PC-9 (cell line): ENCODE measurements around the gene TCAP. TPM values are rescaled to one million over a fixed set of nuclear protein-coding genes. Genes with fewer than 3 reads are reported as not detected.
A peak's percentile ranks its signal among the peaks of the same experiment; 100 is the strongest.

Source experiments
- BruUV-seq: library from RNA; stranded (reverse); fragments of 400-500 nt; replicated peaks from 2 replicates; lab custom pipeline; 2021; lab: Mats Ljungman, UMichigan
- CTCF ChIA-PET: fragments of 300-600 bp; sonication (Branson Sonifier 250); formaldehyde crosslinking; loops from one replicate; lab custom pipeline; 2022; ENCODE audit warnings: antibody characterized with exemption; lab: Charles Lee
- POLR2A ChIA-PET: fragments of 300-600 bp; sonication (Branson Sonifier 250); formaldehyde crosslinking; loops from one replicate; lab custom pipeline; 2022; ENCODE audit warnings: antibody characterized with exemption; ENCODE audit not compliant: unreplicated experiment; lab: Charles Lee
- DNase-seq, 2 experiments: peaks; one replicate each; pipeline versions ENCODE4 v3.0.0 to v3.0.0-alpha.2; 2015 to 2022; ENCODE audit warnings: mixed read lengths in 1 of 2
- H2AFZ ChIP-seq: fragments of 200-600 bp; sonication (generic); 2 replicates; pipeline ENCODE4 v1.8.1; 2017; ENCODE audit warnings: antibody characterized with exemption
- H3F3A ChIP-seq: fragments of 200-600 bp; sonication (generic); 2 replicates; pipeline ENCODE4 v1.8.1; 2017; ENCODE audit warnings: antibody characterized with exemption, mild to moderate bottlenecking, low read depth; ENCODE audit not compliant: insufficient read depth
- H3K27ac ChIP-seq: fragments of 200-600 bp; sonication (generic); 2 replicates; pipeline ENCODE4 v1.6.1; 2016; ENCODE audit warnings: mixed run types
- H3K27me3 ChIP-seq: fragments of 200-600 bp; sonication (generic); 2 replicates; pipeline ENCODE4 v1.6.1; 2016; ENCODE audit warnings: low read depth, mixed run types; ENCODE audit not compliant: insufficient read depth
- H3K36me3 ChIP-seq: fragments of 200-600 bp; sonication (generic); 2 replicates; pipeline ENCODE4 v1.6.1; 2016; ENCODE audit warnings: low read depth, mixed run types
- H3K4me1 ChIP-seq: fragments of 200-600 bp; sonication (generic); replicated peaks from 2 replicates; pipeline ENCODE4 v1.6.1; 2016; ENCODE audit warnings: mixed run types; ENCODE audit not compliant: insufficient read depth
- H3K4me2 ChIP-seq: fragments of 200-600 bp; sonication (generic); 2 replicates; pipeline ENCODE4 v1.6.1; 2017; ENCODE audit warnings: mixed run types
- H3K4me3 ChIP-seq: fragments of 200-600 bp; sonication (generic); 2 replicates; pipeline ENCODE4 v1.6.1; 2016; ENCODE audit warnings: mixed run types
- H3K79me2 ChIP-seq: fragments of 200-600 bp; sonication (generic); 2 replicates; pipeline ENCODE4 v1.6.1; 2017; ENCODE audit warnings: low read depth, mixed run types
- H3K9me2 ChIP-seq: fragments of 200-600 bp; sonication (generic); 2 replicates; pipeline ENCODE4 v1.8.1; 2017; ENCODE audit warnings: mild to moderate bottlenecking; ENCODE audit not compliant: insufficient read depth
- H3K9me3 ChIP-seq: fragments of 200-600 bp; sonication (generic); 2 replicates; pipeline ENCODE4 v1.8.1; 2016; ENCODE audit warnings: low read depth; ENCODE audit not compliant: insufficient read depth
- H4K20me1 ChIP-seq: fragments of 200-600 bp; sonication (generic); 2 replicates; pipeline ENCODE4 v1.8.1; 2017; ENCODE audit not compliant: insufficient read depth
- EZH2 ChIP-seq: fragments of 200-600 bp; sonication (generic); IDR thresholded peaks from 2 replicates; pipeline ENCODE4 v1.8.0; 2017; ENCODE audit warnings: antibody characterized with exemption, low read depth
- intact Hi-C: fragments of 100-400 bp; cut with micrococcal nuclease; formaldehyde crosslinking; loops from one replicate; pipeline ENCODE4 v1.10.0; 2022; ENCODE audit not compliant: unreplicated experiment
- total RNA-seq: library from RNA; stranded (reverse); gene quantifications from 2 replicates; pipeline ENCODE4 v1.2.3, GENCODE V29; 2021
- TF ChIP-seq, protein P1 (sequence below): fragments of 200-600 bp; sonication (generic); conservative IDR thresholded peaks from 2 replicates; pipeline ENCODE4 v1.6.1; 2017; ENCODE audit warnings: mixed run types, antibody characterized with exemption, mild to moderate bottlenecking, moderate library complexity

Gene TCAP
- total RNA-seq, 1 experiment from 2014 or later: 1.6 TPM

DNA sequence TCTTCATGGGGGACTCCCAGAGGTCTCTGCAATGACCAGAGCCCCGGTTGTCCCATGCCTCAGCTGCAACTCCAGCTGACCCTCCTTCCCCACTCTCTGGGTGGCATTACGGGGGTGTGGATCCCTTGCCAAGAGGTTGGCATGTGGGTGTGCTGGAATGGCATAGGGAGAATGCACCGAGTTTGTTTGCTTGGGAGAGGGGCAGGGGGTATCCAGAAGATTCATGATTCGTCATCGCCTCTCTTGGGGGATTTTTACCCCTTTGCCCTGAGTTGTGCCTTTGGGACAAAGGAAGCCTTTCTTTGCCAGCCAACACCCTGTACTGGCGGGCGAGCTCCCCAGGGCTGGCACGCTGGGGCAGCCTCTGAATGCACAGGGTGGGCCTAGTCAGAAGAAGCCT is 41.2 kb downstream of the TCAP start:
- Histone ChIP-seq H3K36me3 (no peaks in the 10 kb centered on the region), H3K4me2 (peak overlapping the region; percentile 73), H3K27ac (peak overlapping the region; percentile 68), H3K79me2 (peaks cover 57% of the 10 kb centered on the region), H3F3A (peaks cover 41% of the 10 kb centered on the region), H3K4me3 (peak overlapping the region; percentile 34; the same call in 1 of the 2 replicates), H3K9me3 (no peaks in the 10 kb centered on the region), H2AFZ (no peak overlapping the region), H4K20me1 (peaks cover 7% of the 10 kb centered on the region; the same call in 1 of the 2 replicates), H3K9me2 (no peaks in the 10 kb centered on the region), H3K4me1 (peaks cover 66% of the 10 kb centered on the region), H3K27me3 (no peaks in the 10 kb centered on the region)
- no peak for TF ChIP-seq EZH2
- TF ChIP-seq, protein P1, sequence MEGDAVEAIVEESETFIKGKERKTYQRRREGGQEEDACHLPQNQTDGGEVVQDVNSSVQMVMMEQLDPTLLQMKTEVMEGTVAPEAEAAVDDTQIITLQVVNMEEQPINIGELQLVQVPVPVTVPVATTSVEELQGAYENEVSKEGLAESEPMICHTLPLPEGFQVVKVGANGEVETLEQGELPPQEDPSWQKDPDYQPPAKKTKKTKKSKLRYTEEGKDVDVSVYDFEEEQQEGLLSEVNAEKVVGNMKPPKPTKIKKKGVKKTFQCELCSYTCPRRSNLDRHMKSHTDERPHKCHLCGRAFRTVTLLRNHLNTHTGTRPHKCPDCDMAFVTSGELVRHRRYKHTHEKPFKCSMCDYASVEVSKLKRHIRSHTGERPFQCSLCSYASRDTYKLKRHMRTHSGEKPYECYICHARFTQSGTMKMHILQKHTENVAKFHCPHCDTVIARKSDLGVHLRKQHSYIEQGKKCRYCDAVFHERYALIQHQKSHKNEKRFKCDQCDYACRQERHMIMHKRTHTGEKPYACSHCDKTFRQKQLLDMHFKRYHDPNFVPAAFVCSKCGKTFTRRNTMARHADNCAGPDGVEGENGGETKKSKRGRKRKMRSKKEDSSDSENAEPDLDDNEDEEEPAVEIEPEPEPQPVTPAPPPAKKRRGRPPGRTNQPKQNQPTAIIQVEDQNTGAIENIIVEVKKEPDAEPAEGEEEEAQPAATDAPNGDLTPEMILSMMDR: no peak
- intact Hi-C loops: loop anchor here (5.0 kb wide), 1 partner anchor 46 kb away; no protein-coding TSS in a partner anchor
- no TSS peak for BruUV-seq
- ChIA-PET CTCF (interaction anchor here (0.6 kb wide), 2 partner anchors 28 to 155 kb away, joined by 4 to 11 read pairs; no protein-coding TSS in a partner anchor), POLR2A (interaction anchor here (1.2 kb wide), 1 partner anchor 31 kb away, joined by 9 read pairs; no protein-coding TSS in a partner anchor)
- no peak for DNase-seq

DNA sequence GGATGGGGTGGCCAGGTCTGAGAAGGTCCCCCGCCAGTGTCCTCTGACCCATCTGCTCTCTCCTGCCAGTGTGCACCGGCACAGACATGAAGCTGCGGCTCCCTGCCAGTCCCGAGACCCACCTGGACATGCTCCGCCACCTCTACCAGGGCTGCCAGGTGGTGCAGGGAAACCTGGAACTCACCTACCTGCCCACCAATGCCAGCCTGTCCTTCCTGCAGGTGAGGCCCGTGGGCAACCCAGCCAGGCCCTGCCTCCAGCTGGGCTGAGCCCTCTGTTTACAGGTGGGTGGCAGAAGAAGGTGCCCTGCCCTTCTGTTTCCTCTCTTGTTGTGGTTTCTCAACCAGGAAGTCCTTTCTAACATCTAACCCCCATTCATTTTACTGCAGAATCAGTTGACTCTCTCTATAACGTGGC is 41.8 kb downstream of the TCAP start:
- H3K4me3 ChIP-seq: no peak overlapping the region
- H3K4me2 ChIP-seq: peak overlapping the region; percentile 73
- no peak overlapping the region for H2AFZ ChIP-seq
- POLR2A ChIA-PET: no interaction called here
- peaks cover 60% of the 10 kb centered on the region for H3K4me1 ChIP-seq
- H3F3A ChIP-seq: peaks cover 37% of the 10 kb centered on the region
- no peaks in the 10 kb centered on the region for H3K36me3 ChIP-seq
- no peaks in the 10 kb centered on the region for H3K9me3 ChIP-seq
- no peaks in the 10 kb centered on the region for H3K27me3 ChIP-seq
- no peaks in the 10 kb centered on the region for H3K9me2 ChIP-seq
- peak; percentile 26 to 40 for DNase-seq
- BruUV-seq: no TSS peak
- CTCF ChIA-PET: no interaction called here
- H3K27ac ChIP-seq: peak overlapping the region; percentile 68
- H4K20me1 ChIP-seq: peaks cover 4% of the 10 kb centered on the region; the same call in 1 of the 2 replicates
- intact Hi-C loops: loop anchor here (5.0 kb wide), 1 partner anchor 45 kb away; no protein-coding TSS in a partner anchor
- TF ChIP-seq, protein P1: no peak
- no peak for TF ChIP-seq EZH2
- peaks cover 51% of the 10 kb centered on the region for H3K79me2 ChIP-seq

DNA sequence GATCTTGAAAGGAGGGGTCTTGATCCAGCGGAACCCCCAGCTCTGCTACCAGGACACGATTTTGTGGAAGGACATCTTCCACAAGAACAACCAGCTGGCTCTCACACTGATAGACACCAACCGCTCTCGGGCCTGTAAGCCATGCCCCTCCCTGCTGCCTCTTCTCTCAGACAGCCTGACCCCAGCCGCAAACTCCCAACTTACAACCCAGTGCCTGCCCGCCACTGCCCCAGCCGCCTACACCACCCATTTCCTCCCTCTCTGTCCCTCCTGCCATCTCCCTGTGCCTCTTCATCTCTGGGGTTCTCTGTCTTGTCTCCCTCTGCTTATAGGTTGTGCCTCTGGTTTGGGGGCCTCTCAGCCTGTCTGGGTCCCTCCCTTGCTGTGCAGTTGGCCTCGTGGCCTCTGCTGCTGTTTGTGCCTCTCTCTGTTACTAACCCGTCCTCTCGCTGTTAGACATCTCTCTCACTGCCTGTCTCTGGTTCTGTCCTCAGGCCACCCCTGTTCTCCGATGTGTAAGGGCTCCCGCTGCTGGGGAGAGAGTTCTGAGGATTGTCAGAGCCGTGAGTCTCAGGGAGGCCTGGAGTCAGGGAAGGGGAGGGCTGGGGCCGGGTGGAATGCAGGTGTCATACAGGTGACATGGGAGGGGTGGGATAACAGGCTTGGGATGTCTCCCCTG is 44.3 kb downstream of the TCAP start:
- H3K4me2 ChIP-seq: no peak overlapping the region
- peaks cover 13% of the 10 kb centered on the region; the same call in 1 of the 2 replicates for H3F3A ChIP-seq
- intact Hi-C loops: loop anchor here (5.0 kb wide), 1 partner anchor 43 kb away; no protein-coding TSS in a partner anchor
- H3K9me2 ChIP-seq: no peaks in the 10 kb centered on the region
- no peak overlapping the region for H3K4me3 ChIP-seq
- TF ChIP-seq, protein P1: no peak
- no peak for TF ChIP-seq EZH2
- H2AFZ ChIP-seq: no peak overlapping the region
- H4K20me1 ChIP-seq: peaks cover 4% of the 10 kb centered on the region; the same call in 1 of the 2 replicates
- H3K79me2 ChIP-seq: peaks cover 28% of the 10 kb centered on the region
- no peaks in the 10 kb centered on the region for H3K9me3 ChIP-seq
- POLR2A ChIA-PET: no interaction called here
- CTCF ChIA-PET: no interaction called here
- no peaks in the 10 kb centered on the region for H3K27me3 ChIP-seq
- H3K36me3 ChIP-seq: no peaks in the 10 kb centered on the region
- peaks cover 35% of the 10 kb centered on the region for H3K4me1 ChIP-seq
- BruUV-seq: no TSS peak
- H3K27ac ChIP-seq: no peak overlapping the region
- no peak for DNase-seq
